Measurements from ENCODE around the gene VILL. TPM values are rescaled to one million over a fixed set of nuclear protein-coding genes. Genes with fewer than 3 reads are reported as not detected.
"Not testable (repeated sequence)": the region's sequence is repeated elsewhere in the genome, so short reads cannot be mapped to it uniquely, and the experiment has no call there.

The VILL gene
- total RNA-seq, 1 donor from 2014 or later = 12.8 TPM

- H3K27me3 Mint-ChIP-seq (ENCODE audit: low read depth) = no peaks in the 10 kb centered on the region
- no peak overlapping the region for H3K4me3 Mint-ChIP-seq (ENCODE audit: low read depth)
- intact Hi-C loops (cut with micrococcal nuclease) = no loop called here
Observed at GRCh38 chr3:37968813-37969595, 21.6 kb upstream of the VILL start.

GRCh38 chr3:37969596-37970100 lies 20.9 kb upstream of the VILL start:
- intact Hi-C loops (cut with micrococcal nuclease) = loop anchor here (5.0 kb wide), 1 partner anchor 508 kb away; no protein-coding TSS in a partner anchor
- Mint-ChIP-seq H3K36me3 (ENCODE audit: low read depth) (no peaks in the 10 kb centered on the region), H3K9me3 (no peaks in the 10 kb centered on the region), H3K4me3 (ENCODE audit: low read depth) (no peak overlapping the region), H3K4me1 (ENCODE audit: low read depth) (peaks cover 2% of the 10 kb centered on the region), H3K27me3 (ENCODE audit: low read depth) (no peaks in the 10 kb centered on the region), H3K27ac (no peak overlapping the region)
- no peak for DNase-seq (ENCODE audit: low spot score)

More at GRCh38 chr3:37968813-37969595, 21.6 kb upstream of the VILL start:
- Mint-ChIP-seq H3K36me3 (ENCODE audit: low read depth) (no peaks in the 10 kb centered on the region), H3K9me3 (no peaks in the 10 kb centered on the region), H3K27ac (no peak overlapping the region), H3K4me1 (ENCODE audit: low read depth) (no peaks in the 10 kb centered on the region)
- no peak for DNase-seq (ENCODE audit: low spot score)

GRCh38 chr3:37970802-37971201 lies 19.8 kb upstream of the VILL start:
- intact Hi-C loops (cut with micrococcal nuclease) = loop anchor here (5.0 kb wide), 1 partner anchor 506 kb away; no protein-coding TSS in a partner anchor
- H3K4me3 Mint-ChIP-seq (ENCODE audit: low read depth) = no peak overlapping the region
- no peak overlapping the region for H3K27ac Mint-ChIP-seq
- H3K4me1 Mint-ChIP-seq (ENCODE audit: low read depth) = peaks cover 6% of the 10 kb centered on the region
- no peaks in the 10 kb centered on the region for H3K27me3 Mint-ChIP-seq (ENCODE audit: low read depth)
- H3K36me3 Mint-ChIP-seq (ENCODE audit: low read depth) = no peaks in the 10 kb centered on the region
- no peak for DNase-seq (ENCODE audit: low spot score)
- no peaks in the 10 kb centered on the region for H3K9me3 Mint-ChIP-seq

GRCh38 chr3:37971467-37971866 lies 19.1 kb upstream of the VILL start:
- no peak for DNase-seq (ENCODE audit: low spot score)
- H3K9me3 Mint-ChIP-seq = no peaks in the 10 kb centered on the region
- H3K27me3 Mint-ChIP-seq (ENCODE audit: low read depth) = no peaks in the 10 kb centered on the region
- H3K4me1 Mint-ChIP-seq (ENCODE audit: low read depth) = peaks cover 6% of the 10 kb centered on the region
- H3K36me3 Mint-ChIP-seq (ENCODE audit: low read depth) = no peaks in the 10 kb centered on the region
- intact Hi-C loops (cut with micrococcal nuclease) = loop anchor here (5.0 kb wide), 1 partner anchor 506 kb away; no protein-coding TSS in a partner anchor
- no peak overlapping the region for H3K27ac Mint-ChIP-seq
- H3K4me3 Mint-ChIP-seq (ENCODE audit: low read depth) = no peak overlapping the region

GRCh38 chr3:37972056-37972455 lies 18.5 kb upstream of the VILL start:
- DNase-seq (ENCODE audit: low spot score); H3K36me3 Mint-ChIP-seq (ENCODE audit: low read depth); H3K27me3 Mint-ChIP-seq (ENCODE audit: low read depth): not testable (repeated sequence)

GRCh38 chr3:37973246-37974054 lies 17.1 kb upstream of the VILL start:
- Mint-ChIP-seq H3K4me3 (ENCODE audit: low read depth) (no peak overlapping the region), H3K36me3 (ENCODE audit: low read depth) (no peaks in the 10 kb centered on the region), H3K27me3 (ENCODE audit: low read depth) (no peaks in the 10 kb centered on the region), H3K9me3 (no peaks in the 10 kb centered on the region), H3K27ac (no peak overlapping the region), H3K4me1 (ENCODE audit: low read depth) (peaks cover 6% of the 10 kb centered on the region)
- no peak for DNase-seq (ENCODE audit: low spot score)
- intact Hi-C loops (cut with micrococcal nuclease) = loop anchor here (1.0 to 5.0 kb wide), 3 partner anchors 21 to 504 kb away; no protein-coding TSS in a partner anchor

More at GRCh38 chr3:37972056-37972455, 18.5 kb upstream of the VILL start:
- H3K9me3 Mint-ChIP-seq; H3K27ac Mint-ChIP-seq; H3K4me3 Mint-ChIP-seq (ENCODE audit: low read depth); H3K4me1 Mint-ChIP-seq (ENCODE audit: low read depth): not testable (repeated sequence)
- intact Hi-C loops (cut with micrococcal nuclease) = loop anchor here (5.0 kb wide), 1 partner anchor 505 kb away; no protein-coding TSS in a partner anchor

- no peaks in the 10 kb centered on the region for H3K36me3 Mint-ChIP-seq (ENCODE audit: low read depth)
- no peaks in the 10 kb centered on the region for H3K27me3 Mint-ChIP-seq (ENCODE audit: low read depth)
- H3K4me3 Mint-ChIP-seq (ENCODE audit: low read depth) = no peak overlapping the region
- intact Hi-C loops (cut with micrococcal nuclease) = loop anchor here (1.0 to 5.0 kb wide), 3 partner anchors 20 to 503 kb away; no protein-coding TSS in a partner anchor
- peak; percentile 51 for DNase-seq (ENCODE audit: low spot score)
- no peaks in the 10 kb centered on the region for H3K9me3 Mint-ChIP-seq
- peaks cover 6% of the 10 kb centered on the region for H3K4me1 Mint-ChIP-seq (ENCODE audit: low read depth)
- H3K27ac Mint-ChIP-seq = no peak overlapping the region
Observed at GRCh38 chr3:37974121-37975083, 16.2 kb upstream of the VILL start.

GRCh38 chr3:37979541-37980461 lies 10.8 kb upstream of the VILL start:
- Mint-ChIP-seq H3K27me3 (ENCODE audit: low read depth) (no peaks in the 10 kb centered on the region), H3K9me3 (no peaks in the 10 kb centered on the region), H3K36me3 (ENCODE audit: low read depth) (no peaks in the 10 kb centered on the region), H3K4me1 (ENCODE audit: low read depth) (peaks cover 2% of the 10 kb centered on the region), H3K27ac (no peak overlapping the region), H3K4me3 (ENCODE audit: low read depth) (no peak overlapping the region)
- no peak for DNase-seq (ENCODE audit: low spot score)
- intact Hi-C loops (cut with micrococcal nuclease) = no loop called here

GRCh38 chr3:37980462-37981347 lies 9.9 kb upstream of the VILL start:
- DNase-seq (ENCODE audit: low spot score) = no peak
- H3K4me1 Mint-ChIP-seq (ENCODE audit: low read depth) = no peaks in the 10 kb centered on the region
- no peak overlapping the region for H3K27ac Mint-ChIP-seq
- no peaks in the 10 kb centered on the region for H3K36me3 Mint-ChIP-seq (ENCODE audit: low read depth)
- no peaks in the 10 kb centered on the region for H3K9me3 Mint-ChIP-seq
- H3K4me3 Mint-ChIP-seq (ENCODE audit: low read depth) = no peak overlapping the region
- intact Hi-C loops (cut with micrococcal nuclease) = no loop called here
- no peaks in the 10 kb centered on the region for H3K27me3 Mint-ChIP-seq (ENCODE audit: low read depth)

GRCh38 chr3:37981348-37981664 lies 9.3 kb upstream of the VILL start:
- intact Hi-C loops (cut with micrococcal nuclease) = no loop called here
- H3K36me3 Mint-ChIP-seq (ENCODE audit: low read depth) = no peaks in the 10 kb centered on the region
- H3K27me3 Mint-ChIP-seq (ENCODE audit: low read depth) = no peaks in the 10 kb centered on the region
- DNase-seq (ENCODE audit: low spot score) = no peak
- H3K9me3 Mint-ChIP-seq = no peaks in the 10 kb centered on the region
- no peak overlapping the region for H3K4me3 Mint-ChIP-seq (ENCODE audit: low read depth)
- H3K27ac Mint-ChIP-seq = no peak overlapping the region
- no peaks in the 10 kb centered on the region for H3K4me1 Mint-ChIP-seq (ENCODE audit: low read depth)

GRCh38 chr3:37982331-37982730 lies 8.3 kb upstream of the VILL start:
- Mint-ChIP-seq H3K4me1 (ENCODE audit: low read depth) (no peaks in the 10 kb centered on the region), H3K4me3 (ENCODE audit: low read depth) (no peak overlapping the region)

More at GRCh38 chr3:37982331-37982730, 8.3 kb upstream of the VILL start:
- H3K27me3 Mint-ChIP-seq (ENCODE audit: low read depth) = no peaks in the 10 kb centered on the region
- no peak for DNase-seq (ENCODE audit: low spot score)
- H3K9me3 Mint-ChIP-seq = no peaks in the 10 kb centered on the region
- intact Hi-C loops (cut with micrococcal nuclease) = no loop called here
- H3K36me3 Mint-ChIP-seq (ENCODE audit: low read depth) = no peaks in the 10 kb centered on the region
- no peak overlapping the region for H3K27ac Mint-ChIP-seq
